Keratinocyte (primary cell): ENCODE results near the gene FAM78B. TPM values are rescaled to one million over a fixed set of nuclear protein-coding genes. Genes with fewer than 3 reads are reported as not detected.

ENCODE experiments used
- DNase-seq: peaks from one replicate; pipeline ENCODE4 v3.0.0-alpha.2; 2011; ENCODE audit warnings: low read depth, missing footprints, low spot score
- FAIRE-seq: peaks from 2 replicates; lab custom pipeline; 2011; peaks lifted over from hg19 to GRCh38; lab: Jason Lieb, UNC
- H2AFZ ChIP-seq: 2 replicates; pipeline ENCODE4 v1.6.0; 2012; ENCODE audit warnings: low read length, control low read depth, inconsistent platforms; ENCODE audit not compliant: control insufficient read depth
- H3K27ac ChIP-seq: 2 replicates; pipeline ENCODE4 v1.5.1; 2011; ENCODE audit warnings: low read length; ENCODE audit not compliant: control insufficient read depth, insufficient read depth
- H3K27me3 ChIP-seq: 3 replicates; pipeline ENCODE4 v1.6.0; 2011; ENCODE audit warnings: low read length; ENCODE audit not compliant: control insufficient read depth, insufficient read depth; ENCODE audit errors: extremely low read depth
- H3K36me3 ChIP-seq, 2 experiments: 2 replicates in 1 of 2; 3 replicates in 1 of 2; pipeline ENCODE4 v1.5.1; 2011; ENCODE audit warnings: low read length in 2 of 2, mild to moderate bottlenecking in 1 of 2; ENCODE audit not compliant: control insufficient read depth in 2 of 2, insufficient read depth in 2 of 2; ENCODE audit errors: extremely low read depth in 1 of 2
- H3K4me1 ChIP-seq: 3 replicates; pipeline ENCODE4 v1.5.1; 2011; ENCODE audit warnings: low read length; ENCODE audit not compliant: control insufficient read depth, insufficient read depth; ENCODE audit errors: extremely low read depth
- H3K4me2 ChIP-seq: 3 replicates; pipeline ENCODE4 v1.6.0; 2011; ENCODE audit warnings: low read depth, low read length; ENCODE audit not compliant: control insufficient read depth, insufficient read depth; ENCODE audit errors: extremely low read depth
- H3K4me3 ChIP-seq, 3 experiments: fragments of 200-600 bp in 1 of 3; sonication (generic) in 1 of 3; 2 replicates in 2 of 3; 3 replicates in 1 of 3; pipeline ENCODE4 v1.5.1; 2011 to 2016; ENCODE audit warnings: low read length in 3 of 3, mild to moderate bottlenecking in 3 of 3, control low read depth in 2 of 3, inconsistent platforms in 1 of 3, low read depth in 1 of 3, mixed read lengths in 1 of 3, mixed run types in 1 of 3, moderate library complexity in 1 of 3; ENCODE audit not compliant: control insufficient read depth in 2 of 3, insufficient read depth in 2 of 3; ENCODE audit errors: extremely low read depth in 1 of 3
- H3K79me2 ChIP-seq: 2 replicates; pipeline ENCODE4 v1.6.0; 2012; ENCODE audit warnings: low read length; ENCODE audit not compliant: control insufficient read depth, insufficient read depth
- H3K9ac ChIP-seq: 3 replicates; pipeline ENCODE4 v1.6.0; 2011; ENCODE audit warnings: low read length; ENCODE audit not compliant: control insufficient read depth, insufficient read depth; ENCODE audit errors: extremely low read depth
- H3K9me1 ChIP-seq: 3 replicates; pipeline ENCODE4 v1.6.0; 2011; ENCODE audit warnings: low read length; ENCODE audit not compliant: control insufficient read depth, insufficient read depth; ENCODE audit errors: extremely low read depth
- H3K9me3 ChIP-seq: 2 replicates; pipeline ENCODE4 v1.5.1; 2012; ENCODE audit warnings: low read depth, low read length; ENCODE audit not compliant: control insufficient read depth
- H4K20me1 ChIP-seq: 3 replicates; pipeline ENCODE4 v1.6.0; 2011; ENCODE audit warnings: low read length; ENCODE audit not compliant: control insufficient read depth, insufficient read depth; ENCODE audit errors: extremely low read depth
- EZH2 ChIP-seq: IDR thresholded peaks from one replicate; pipeline ENCODE4 v1.6.1; 2012; ENCODE audit warnings: inconsistent platforms, mild to moderate bottlenecking, low read length, moderate library complexity
- dilution Hi-C: fragments of 300-500 bp; cut with MboI; formaldehyde crosslinking; loops from one replicate; pipeline ENCODE4 v1.7.0; 2020; ENCODE audit warnings: low sequenced_read_pairs; ENCODE audit not compliant: extremely low pct_ligation_motif_present
- polyA plus RNA-seq, 5 experiments: library from polyadenylated mRNA; depleted of rRNA in 3 of 5; stranded (reverse) in 3 of 5; stranded (forward) in 1 of 5; unstranded in 1 of 5; fragments of >200 nt; gene quantifications; 1 replicate in 1 of 5; 2 replicates in 3 of 5; 3 replicates in 1 of 5; pipeline versions ENCODE4 v1.2.1 to v1.2.3, GENCODE V29; 2011 to 2012; ENCODE audit warnings: missing spikeins in 2 of 5, low read depth in 1 of 5, low replicate concordance in 1 of 5
- TF ChIP-seq, protein P1 (sequence below), 3 experiments: IDR thresholded peaks in 1 of 3; conservative IDR thresholded peaks in 1 of 3; optimal IDR thresholded peaks in 1 of 3; 2 replicates in 2 of 3; 3 replicates in 1 of 3; pipeline versions ENCODE3 to v1.5.1; 2011; ENCODE audit warnings: low read length in 3 of 3, mild to moderate bottlenecking in 3 of 3, moderate library complexity in 2 of 3, control low read depth in 1 of 3, inconsistent platforms in 1 of 3; ENCODE audit not compliant: insufficient read depth in 2 of 3; ENCODE audit errors: extremely low read depth in 1 of 3

Gene FAM78B
- polyA plus RNA-seq, 1 donor (not counting 4 experiments of a cell fraction or from before 2014, with no cell fraction given) = 0.07 TPM

DNA sequence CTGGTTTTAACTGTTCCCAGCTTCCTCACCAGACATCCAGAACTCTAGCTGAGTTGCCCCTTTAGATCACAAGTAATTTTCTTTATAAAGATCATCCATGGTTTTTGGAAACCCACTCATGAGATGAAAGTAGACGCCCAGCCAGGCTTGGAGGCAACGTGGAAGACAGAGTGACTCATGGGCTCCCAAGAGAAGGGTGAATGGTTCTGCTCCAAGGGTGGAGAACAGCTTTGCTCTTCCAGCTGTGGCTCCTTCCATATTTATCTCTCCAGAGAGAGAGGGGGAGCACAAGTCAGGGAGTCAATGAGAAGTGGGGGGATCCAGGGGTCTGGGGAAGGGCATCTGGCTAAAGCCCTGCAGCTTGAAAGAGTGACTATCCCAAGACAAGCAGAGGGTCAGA lies 13.8 kb downstream of the FAM78B start:
- Histone ChIP-seq H3K9me1 (no peaks in the 10 kb centered on the region), H3K36me3 (no peaks in the 10 kb centered on the region), H3K4me1 (no peaks in the 10 kb centered on the region), H2AFZ (no peak overlapping the region), H3K4me3 (no peak overlapping the region), H3K9ac (no peak overlapping the region), H3K9me3 (no peaks in the 10 kb centered on the region), H3K27me3 (no peaks in the 10 kb centered on the region), H3K4me2 (no peak overlapping the region), H4K20me1 (no peaks in the 10 kb centered on the region), H3K79me2 (no peaks in the 10 kb centered on the region), H3K27ac (no peak overlapping the region)
- dilution Hi-C loops = no loop called here
- no peak for FAIRE-seq
- TF ChIP-seq, protein P1, sequence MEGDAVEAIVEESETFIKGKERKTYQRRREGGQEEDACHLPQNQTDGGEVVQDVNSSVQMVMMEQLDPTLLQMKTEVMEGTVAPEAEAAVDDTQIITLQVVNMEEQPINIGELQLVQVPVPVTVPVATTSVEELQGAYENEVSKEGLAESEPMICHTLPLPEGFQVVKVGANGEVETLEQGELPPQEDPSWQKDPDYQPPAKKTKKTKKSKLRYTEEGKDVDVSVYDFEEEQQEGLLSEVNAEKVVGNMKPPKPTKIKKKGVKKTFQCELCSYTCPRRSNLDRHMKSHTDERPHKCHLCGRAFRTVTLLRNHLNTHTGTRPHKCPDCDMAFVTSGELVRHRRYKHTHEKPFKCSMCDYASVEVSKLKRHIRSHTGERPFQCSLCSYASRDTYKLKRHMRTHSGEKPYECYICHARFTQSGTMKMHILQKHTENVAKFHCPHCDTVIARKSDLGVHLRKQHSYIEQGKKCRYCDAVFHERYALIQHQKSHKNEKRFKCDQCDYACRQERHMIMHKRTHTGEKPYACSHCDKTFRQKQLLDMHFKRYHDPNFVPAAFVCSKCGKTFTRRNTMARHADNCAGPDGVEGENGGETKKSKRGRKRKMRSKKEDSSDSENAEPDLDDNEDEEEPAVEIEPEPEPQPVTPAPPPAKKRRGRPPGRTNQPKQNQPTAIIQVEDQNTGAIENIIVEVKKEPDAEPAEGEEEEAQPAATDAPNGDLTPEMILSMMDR (optimal IDR thresholded peaks at IDR 0.05 in 1 of 3, IDR thresholded peaks at IDR 0.05 in 1 of 3, conservative IDR thresholded peaks at IDR 0.05 in 1 of 3; ENCODE audit: extremely low read depth in 1 of 3, insufficient read depth in 2 of 3, low read length in 3 of 3) = no peak
- no peak for TF ChIP-seq EZH2
- no peak for DNase-seq

DNA sequence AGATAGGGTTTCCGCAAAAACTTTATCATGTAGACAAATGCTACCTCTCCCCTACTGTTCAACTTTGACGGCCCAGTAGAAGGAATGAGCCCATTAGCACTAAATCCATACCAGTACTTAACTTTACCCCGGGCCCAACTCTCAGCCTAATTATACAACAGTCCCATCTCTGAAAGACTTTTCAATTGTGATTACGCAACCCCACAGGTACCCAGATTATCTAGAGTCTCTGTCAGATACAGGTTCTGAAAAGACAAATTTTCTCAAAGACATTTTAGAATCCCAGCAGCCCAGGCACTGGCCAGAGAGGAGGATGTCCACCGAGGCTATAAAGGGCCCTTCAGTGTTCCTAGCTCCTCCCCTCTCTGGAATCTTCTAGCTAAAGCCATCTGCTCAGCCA lies 15.0 kb downstream of the FAM78B start:
- no peak overlapping the region for H3K27ac ChIP-seq

More for the DNA sequence above, 15.0 kb downstream of the FAM78B start:
- no peaks in the 10 kb centered on the region for H4K20me1 ChIP-seq
- DNase-seq = no peak
- H3K79me2 ChIP-seq = no peaks in the 10 kb centered on the region
- no peaks in the 10 kb centered on the region for H3K9me1 ChIP-seq
- H2AFZ ChIP-seq = no peak overlapping the region
- H3K4me1 ChIP-seq = no peaks in the 10 kb centered on the region
- no peak overlapping the region for H3K4me2 ChIP-seq
- TF ChIP-seq, protein P1 (optimal IDR thresholded peaks at IDR 0.05 in 1 of 3, IDR thresholded peaks at IDR 0.05 in 1 of 3, conservative IDR thresholded peaks at IDR 0.05 in 1 of 3; ENCODE audit: extremely low read depth in 1 of 3, insufficient read depth in 2 of 3, low read length in 3 of 3) = no peak
- TF ChIP-seq EZH2 = no peak
- dilution Hi-C loops = no loop called here
- no peaks in the 10 kb centered on the region for H3K9me3 ChIP-seq
- H3K4me3 ChIP-seq = no peak overlapping the region
- H3K27me3 ChIP-seq = no peaks in the 10 kb centered on the region
- no peak overlapping the region for H3K9ac ChIP-seq
- no peaks in the 10 kb centered on the region for H3K36me3 ChIP-seq
- no peak for FAIRE-seq
